HCT116 (cell line): ENCODE measurements around the gene TMEM117. TPM values are rescaled to one million over a fixed set of nuclear protein-coding genes. Genes with fewer than 3 reads are reported as not detected.

Source experiments
- ATAC-seq: fragments of 200-7000 bp; cut with Tn5 transposase; 2 replicates; pipeline ENCODE4 v1.9.1; 2020; ENCODE audit warnings: mild to moderate bottlenecking, moderate library complexity
- BruUV-seq: library from RNA; stranded (reverse); fragments of 400-500 nt; replicated peaks from 2 replicates; lab custom pipeline; 2021; lab: Mats Ljungman, UMichigan
- CTCF ChIA-PET: fragments of 300-600 bp; sonication (Branson Sonifier 250); formaldehyde crosslinking; loops from one replicate; lab custom pipeline; 2021; ENCODE audit warnings: antibody characterized with exemption; lab: Charles Lee
- POLR2A ChIA-PET: fragments of 300-600, 350-600 bp; sonication (Branson Sonifier 250); formaldehyde crosslinking; loops from one replicate; lab custom pipeline; 2021; ENCODE audit warnings: antibody characterized with exemption; lab: Charles Lee
- RAD21 ChIA-PET, 2 experiments: fragments of 300-600 bp; sonication (Branson Sonifier 250); formaldehyde crosslinking; loops; one replicate each; lab custom pipeline; 2023; ENCODE audit warnings: low total read pairs in 2 of 2; ENCODE audit not compliant: uncharacterized antibody in 2 of 2, unreplicated experiment in 2 of 2, low non-redundant PET in 1 of 2; lab: Charles Lee
- DNase-seq: peaks from one replicate; pipeline ENCODE4 v3.0.0-alpha.2; 2010; ENCODE audit warnings: low read depth, low spot score
- H2AFZ ChIP-seq: fragments of 200-600 bp; shearing (Covaris generic), sonication (generic); 2 replicates; pipeline ENCODE4 v1.6.1; 2017; ENCODE audit warnings: low read depth, mixed run types, mixed read lengths, antibody characterized with exemption, low read length; ENCODE audit not compliant: poor library complexity, severe bottlenecking
- H3K27ac ChIP-seq: 2 replicates; pipeline ENCODE4 v1.5.1; 2012; ENCODE audit warnings: low read depth, low read length
- H3K27me3 ChIP-seq: fragments of 200-600 bp; sonication (generic); 2 replicates; pipeline ENCODE4 v1.6.1; 2016; ENCODE audit warnings: mixed run types, low read length, mixed read lengths; ENCODE audit not compliant: insufficient read depth
- H3K36me3 ChIP-seq, 2 experiments: fragments of 200-500 bp in 1 of 2; fragments of 200-600 bp in 1 of 2; sonication (Bioruptor generic) in 1 of 2; sonication (generic) in 1 of 2; 2 replicates each; pipeline versions ENCODE4 v1.5.1 to v1.6.1; 2014 to 2016; ENCODE audit warnings: low read length in 2 of 2, inconsistent platforms in 1 of 2, mixed read lengths in 1 of 2, mixed run types in 1 of 2; ENCODE audit not compliant: insufficient read depth in 2 of 2, control insufficient read depth in 1 of 2
- H3K4me1 ChIP-seq, 2 experiments: fragments of 200-600 bp in 1 of 2; sonication (generic) in 1 of 2; 2 replicates each; pipeline versions ENCODE4 v1.5.1 to v1.6.1; 2012 to 2017; ENCODE audit warnings: low read length in 2 of 2, inconsistent platforms in 1 of 2, mild to moderate bottlenecking in 1 of 2, mixed read lengths in 1 of 2, mixed run types in 1 of 2, moderate library complexity in 1 of 2; ENCODE audit not compliant: insufficient read depth in 2 of 2, control insufficient read depth in 1 of 2
- H3K4me2 ChIP-seq: fragments of 200-600 bp; sonication (generic); 2 replicates; pipeline ENCODE4 v1.6.1; 2017; ENCODE audit warnings: mixed run types, low read length, mixed read lengths
- H3K4me3 ChIP-seq, 2 experiments: fragments of 200-600 bp in 1 of 2; sonication (generic) in 1 of 2; replicated peaks in 1 of 2; 2 replicates each; pipeline ENCODE4 v1.5.1; 2011 to 2016; ENCODE audit warnings: low read length in 2 of 2, control low read depth in 1 of 2, low read depth in 1 of 2, mild to moderate bottlenecking in 1 of 2, mixed read lengths in 1 of 2, mixed run types in 1 of 2
- H3K79me2 ChIP-seq: fragments of 200-600 bp; sonication (generic); 2 replicates; pipeline ENCODE4 v1.6.1; 2017; ENCODE audit warnings: mild to moderate bottlenecking, mixed run types, low read length, moderate library complexity, mixed read lengths; ENCODE audit not compliant: insufficient read depth
- H3K9ac ChIP-seq: fragments of 200-600 bp; sonication (generic); 2 replicates; pipeline ENCODE4 v1.6.1; 2016; ENCODE audit warnings: low read length, mixed read lengths
- H3K9me2 ChIP-seq: fragments of 200-600 bp; sonication (generic), shearing (Covaris generic); 2 replicates; pipeline ENCODE4 v1.6.1; 2017; ENCODE audit warnings: mixed run types, mild to moderate bottlenecking, moderate library complexity; ENCODE audit not compliant: insufficient read depth
- H3K9me3 ChIP-seq, 2 experiments: fragments of 200-500 bp in 1 of 2; fragments of 200-600 bp in 1 of 2; sonication (Bioruptor generic) in 1 of 2; sonication (generic) in 1 of 2; 2 replicates each; pipeline ENCODE4 v1.6.1; 2014 to 2017; ENCODE audit warnings: low read length in 2 of 2, mixed read lengths in 2 of 2, inconsistent platforms in 1 of 2, low read depth in 1 of 2, mild to moderate bottlenecking in 1 of 2, mixed run types in 1 of 2, moderate library complexity in 1 of 2; ENCODE audit not compliant: control insufficient read depth in 1 of 2, insufficient read depth in 1 of 2
- H4K20me1 ChIP-seq: fragments of 200-600 bp; sonication (generic), shearing (Covaris generic); 2 replicates; pipeline ENCODE4 v1.6.1; 2017; ENCODE audit warnings: mixed run types, mild to moderate bottlenecking, moderate library complexity; ENCODE audit not compliant: insufficient read depth
- CBX3 ChIP-seq: IDR thresholded peaks from 2 replicates; pipeline ENCODE4 v1.6.1; 2012; ENCODE audit warnings: low read depth
- ELF1 ChIP-seq: IDR thresholded peaks from 2 replicates; pipeline ENCODE4 v1.6.1; 2012; ENCODE audit warnings: low read depth, borderline replicate concordance
- EZH2 ChIP-seq: fragments of 200-600 bp; sonication (generic); IDR thresholded peaks from 2 replicates; pipeline ENCODE4 v1.6.1; 2017; ENCODE audit warnings: antibody characterized with exemption, mixed run types
- FOSL1 ChIP-seq: IDR thresholded peaks from 2 replicates; pipeline ENCODE4 v1.6.1; 2012; ENCODE audit warnings: low read depth
- JUND ChIP-seq: IDR thresholded peaks from 2 replicates; pipeline ENCODE4 v1.6.1; 2012
- POLR2A ChIP-seq: IDR thresholded peaks from 2 replicates; pipeline ENCODE4 v1.7.0; 2011; ENCODE audit warnings: borderline replicate concordance; ENCODE audit not compliant: insufficient read depth, insufficient read length; ENCODE audit errors: extremely low read depth
- POLR2AphosphoS5 ChIP-seq: IDR thresholded peaks from 2 replicates; pipeline ENCODE4 v1.6.1; 2011; ENCODE audit warnings: mild to moderate bottlenecking, low read depth, low read length, moderate library complexity
- RAD21 ChIP-seq: IDR thresholded peaks from 2 replicates; pipeline ENCODE4 v1.6.1; 2012; ENCODE audit warnings: low read depth, mild to moderate bottlenecking
- SIN3A ChIP-seq: IDR thresholded peaks from 2 replicates; pipeline ENCODE4 v1.6.1; 2012; ENCODE audit warnings: low read depth
- SP1 ChIP-seq: IDR thresholded peaks from 2 replicates; pipeline ENCODE4 v1.6.1; 2012; ENCODE audit warnings: low read depth
- SRF ChIP-seq: IDR thresholded peaks from 2 replicates; pipeline ENCODE4 v1.6.1; 2012; ENCODE audit warnings: low read depth
- TCF7L2 ChIP-seq: IDR thresholded peaks from 2 replicates; pipeline ENCODE4 v1.7.0; 2011; ENCODE audit warnings: borderline replicate concordance, inconsistent platforms; ENCODE audit not compliant: insufficient read depth, insufficient read length; ENCODE audit errors: extremely low read depth
- ZFX ChIP-seq: fragments of 450-650 bp; IDR thresholded peaks from 2 replicates; pipeline ENCODE4 v1.6.1; 2017
- ZNF274 ChIP-seq: fragments of 200-500 bp; sonication (Bioruptor generic); IDR thresholded peaks from 2 replicates; pipeline ENCODE4 v1.6.1; 2014; ENCODE audit warnings: mild to moderate bottlenecking, low read depth, low read length, inconsistent platforms
- intact Hi-C: fragments of 100-400 bp; cut with micrococcal nuclease; formaldehyde crosslinking; loops from 2 replicates; pipeline ENCODE4 v1.10.0; 2022
- total RNA-seq: library from RNA; stranded (reverse); gene quantifications from one replicate; pipeline ENCODE4 v1.2.1, GENCODE V29; 2021; ENCODE audit not compliant: unreplicated experiment
- TF ChIP-seq, protein P1 (sequence below): IDR thresholded peaks from 2 replicates; pipeline ENCODE4 v1.6.1; 2012; ENCODE audit warnings: low read depth
- TF ChIP-seq, protein P2 (sequence below), 3 experiments: fragments of 200-600 bp in 1 of 3; sonication (generic) in 1 of 3; IDR thresholded peaks in 2 of 3; conservative IDR thresholded peaks in 1 of 3; 2 replicates each; pipeline ENCODE4 v1.5.1; 2012 to 2017; ENCODE audit warnings: low read depth in 2 of 3, low read length in 2 of 3, antibody characterized with exemption in 1 of 3, borderline replicate concordance in 1 of 3, control low read depth in 1 of 3, mild to moderate bottlenecking in 1 of 3, mixed read lengths in 1 of 3, mixed run types in 1 of 3, moderate library complexity in 1 of 3; ENCODE audit not compliant: insufficient read depth in 1 of 3
- TF ChIP-seq, protein P3 (sequence below): IDR thresholded peaks from 2 replicates; pipeline ENCODE4 v1.6.1; 2011; ENCODE audit warnings: mild to moderate bottlenecking, low read length, moderate library complexity; ENCODE audit not compliant: insufficient replicate concordance; ENCODE audit errors: extremely low read depth
- TF ChIP-seq, protein P4 (sequence below): IDR thresholded peaks from 2 replicates; pipeline ENCODE4 v1.6.1; 2012
- TF ChIP-seq, protein P5 (sequence below): IDR thresholded peaks from 2 replicates; pipeline ENCODE4 v1.6.1; 2012

The TMEM117 gene
- total RNA-seq, 1 experiment from 2014 or later, result 3.6 TPM

DNA sequence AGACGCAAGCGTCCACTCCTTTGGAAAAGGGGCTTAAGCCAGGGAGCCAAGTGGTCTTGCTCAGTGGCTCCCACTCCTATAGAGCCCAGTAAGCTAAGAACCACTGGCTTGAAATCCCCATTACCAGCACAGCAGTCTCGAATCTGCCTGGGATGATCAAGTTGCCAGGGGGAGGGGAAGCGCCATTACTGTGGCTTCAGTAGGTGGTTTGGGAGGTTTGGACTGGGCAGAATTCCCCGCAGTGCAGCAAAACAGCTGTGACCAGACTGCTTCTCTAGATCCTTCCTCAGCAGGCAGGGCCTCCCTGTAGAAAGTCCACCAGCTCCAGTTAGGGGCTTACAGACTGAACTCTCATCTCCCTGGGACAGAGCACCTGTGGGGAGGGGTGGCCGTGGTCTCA lies 115.4 kb downstream of the TMEM117 start:
- Histone ChIP-seq H4K20me1 (no peaks in the 10 kb centered on the region), H3K27ac (no peak overlapping the region), H3K36me3 (no peaks in the 10 kb centered on the region), H3K4me1 (no peaks in the 10 kb centered on the region), H3K4me2 (no peak overlapping the region), H3K27me3 (no peaks in the 10 kb centered on the region), H2AFZ (no peak overlapping the region), H3K9me3 (no peaks in the 10 kb centered on the region), H3K79me2 (no peaks in the 10 kb centered on the region), H3K4me3 (no peak overlapping the region), H3K9ac (no peak overlapping the region), H3K9me2 (no peaks in the 10 kb centered on the region)
- ChIA-PET POLR2A (no interaction called here), RAD21 (no interaction called here), CTCF (no interaction called here)
- TF ChIP-seq ELF1, result no peak
- no peak for TF ChIP-seq FOSL1
- TF ChIP-seq ZNF274, result no peak
- no peak for TF ChIP-seq ZFX
- TF ChIP-seq, protein P1, sequence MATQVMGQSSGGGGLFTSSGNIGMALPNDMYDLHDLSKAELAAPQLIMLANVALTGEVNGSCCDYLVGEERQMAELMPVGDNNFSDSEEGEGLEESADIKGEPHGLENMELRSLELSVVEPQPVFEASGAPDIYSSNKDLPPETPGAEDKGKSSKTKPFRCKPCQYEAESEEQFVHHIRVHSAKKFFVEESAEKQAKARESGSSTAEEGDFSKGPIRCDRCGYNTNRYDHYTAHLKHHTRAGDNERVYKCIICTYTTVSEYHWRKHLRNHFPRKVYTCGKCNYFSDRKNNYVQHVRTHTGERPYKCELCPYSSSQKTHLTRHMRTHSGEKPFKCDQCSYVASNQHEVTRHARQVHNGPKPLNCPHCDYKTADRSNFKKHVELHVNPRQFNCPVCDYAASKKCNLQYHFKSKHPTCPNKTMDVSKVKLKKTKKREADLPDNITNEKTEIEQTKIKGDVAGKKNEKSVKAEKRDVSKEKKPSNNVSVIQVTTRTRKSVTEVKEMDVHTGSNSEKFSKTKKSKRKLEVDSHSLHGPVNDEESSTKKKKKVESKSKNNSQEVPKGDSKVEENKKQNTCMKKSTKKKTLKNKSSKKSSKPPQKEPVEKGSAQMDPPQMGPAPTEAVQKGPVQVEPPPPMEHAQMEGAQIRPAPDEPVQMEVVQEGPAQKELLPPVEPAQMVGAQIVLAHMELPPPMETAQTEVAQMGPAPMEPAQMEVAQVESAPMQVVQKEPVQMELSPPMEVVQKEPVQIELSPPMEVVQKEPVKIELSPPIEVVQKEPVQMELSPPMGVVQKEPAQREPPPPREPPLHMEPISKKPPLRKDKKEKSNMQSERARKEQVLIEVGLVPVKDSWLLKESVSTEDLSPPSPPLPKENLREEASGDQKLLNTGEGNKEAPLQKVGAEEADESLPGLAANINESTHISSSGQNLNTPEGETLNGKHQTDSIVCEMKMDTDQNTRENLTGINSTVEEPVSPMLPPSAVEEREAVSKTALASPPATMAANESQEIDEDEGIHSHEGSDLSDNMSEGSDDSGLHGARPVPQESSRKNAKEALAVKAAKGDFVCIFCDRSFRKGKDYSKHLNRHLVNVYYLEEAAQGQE, result no peak
- TF ChIP-seq SIN3A, result no peak
- no peak for TF ChIP-seq SP1
- TF ChIP-seq, protein P2, sequence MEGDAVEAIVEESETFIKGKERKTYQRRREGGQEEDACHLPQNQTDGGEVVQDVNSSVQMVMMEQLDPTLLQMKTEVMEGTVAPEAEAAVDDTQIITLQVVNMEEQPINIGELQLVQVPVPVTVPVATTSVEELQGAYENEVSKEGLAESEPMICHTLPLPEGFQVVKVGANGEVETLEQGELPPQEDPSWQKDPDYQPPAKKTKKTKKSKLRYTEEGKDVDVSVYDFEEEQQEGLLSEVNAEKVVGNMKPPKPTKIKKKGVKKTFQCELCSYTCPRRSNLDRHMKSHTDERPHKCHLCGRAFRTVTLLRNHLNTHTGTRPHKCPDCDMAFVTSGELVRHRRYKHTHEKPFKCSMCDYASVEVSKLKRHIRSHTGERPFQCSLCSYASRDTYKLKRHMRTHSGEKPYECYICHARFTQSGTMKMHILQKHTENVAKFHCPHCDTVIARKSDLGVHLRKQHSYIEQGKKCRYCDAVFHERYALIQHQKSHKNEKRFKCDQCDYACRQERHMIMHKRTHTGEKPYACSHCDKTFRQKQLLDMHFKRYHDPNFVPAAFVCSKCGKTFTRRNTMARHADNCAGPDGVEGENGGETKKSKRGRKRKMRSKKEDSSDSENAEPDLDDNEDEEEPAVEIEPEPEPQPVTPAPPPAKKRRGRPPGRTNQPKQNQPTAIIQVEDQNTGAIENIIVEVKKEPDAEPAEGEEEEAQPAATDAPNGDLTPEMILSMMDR (IDR thresholded peaks at IDR 0.05 in 2 of 3, conservative IDR thresholded peaks at IDR 0.05 in 1 of 3; ENCODE audit: borderline replicate concordance in 1 of 3, insufficient read depth in 1 of 3, low read depth in 2 of 3, low read length in 2 of 3), result no peak
- TF ChIP-seq, protein P3, sequence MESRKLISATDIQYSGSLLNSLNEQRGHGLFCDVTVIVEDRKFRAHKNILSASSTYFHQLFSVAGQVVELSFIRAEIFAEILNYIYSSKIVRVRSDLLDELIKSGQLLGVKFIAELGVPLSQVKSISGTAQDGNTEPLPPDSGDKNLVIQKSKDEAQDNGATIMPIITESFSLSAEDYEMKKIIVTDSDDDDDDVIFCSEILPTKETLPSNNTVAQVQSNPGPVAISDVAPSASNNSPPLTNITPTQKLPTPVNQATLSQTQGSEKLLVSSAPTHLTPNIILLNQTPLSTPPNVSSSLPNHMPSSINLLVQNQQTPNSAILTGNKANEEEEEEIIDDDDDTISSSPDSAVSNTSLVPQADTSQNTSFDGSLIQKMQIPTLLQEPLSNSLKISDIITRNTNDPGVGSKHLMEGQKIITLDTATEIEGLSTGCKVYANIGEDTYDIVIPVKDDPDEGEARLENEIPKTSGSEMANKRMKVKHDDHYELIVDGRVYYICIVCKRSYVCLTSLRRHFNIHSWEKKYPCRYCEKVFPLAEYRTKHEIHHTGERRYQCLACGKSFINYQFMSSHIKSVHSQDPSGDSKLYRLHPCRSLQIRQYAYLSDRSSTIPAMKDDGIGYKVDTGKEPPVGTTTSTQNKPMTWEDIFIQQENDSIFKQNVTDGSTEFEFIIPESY, result no peak
- no peak for TF ChIP-seq POLR2AphosphoS5
- TF ChIP-seq, protein P4, sequence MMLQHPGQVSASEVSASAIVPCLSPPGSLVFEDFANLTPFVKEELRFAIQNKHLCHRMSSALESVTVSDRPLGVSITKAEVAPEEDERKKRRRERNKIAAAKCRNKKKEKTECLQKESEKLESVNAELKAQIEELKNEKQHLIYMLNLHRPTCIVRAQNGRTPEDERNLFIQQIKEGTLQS, result no peak
- no peak for TF ChIP-seq POLR2A
- no peak for TF ChIP-seq EZH2
- TF ChIP-seq SRF, result no peak
- TF ChIP-seq TCF7L2, result no peak
- no peak for TF ChIP-seq CBX3
- TF ChIP-seq, protein P5, sequence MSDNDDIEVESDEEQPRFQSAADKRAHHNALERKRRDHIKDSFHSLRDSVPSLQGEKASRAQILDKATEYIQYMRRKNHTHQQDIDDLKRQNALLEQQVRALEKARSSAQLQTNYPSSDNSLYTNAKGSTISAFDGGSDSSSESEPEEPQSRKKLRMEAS, result no peak
- no peak for TF ChIP-seq RAD21
- TF ChIP-seq JUND, result no peak
- intact Hi-C loops, result no loop called here
- no TSS peak for BruUV-seq
- no peak for DNase-seq
- no peak for ATAC-seq
